Measurements from ENCODE around the gene TRIM65.

The TRIM65 gene

GRCh38 chr17:75843577-75844529 lies 52.9 kb downstream of the TRIM65 start, which contains the start of gene UNC13D:
UNC13D (minus strand) TSS chr17:75844404; CDS start chr17:75844337, 67 bp downstream.
- Histone ChIP-seq H3K27me3 (no peaks in the 10 kb centered on the region), H3K4me2 (peak within 1 kb of the TSS; percentile 88 to 99 (median 97)), H4K20me1 (peaks cover 0 to 25% (median 0%) of the 10 kb centered on the region in 11 experiments; a peak in 8 of 22 replicates), H3K9me3 (replicated peaks in 1 of 11) (no peaks in the 10 kb centered on the region), H3K4me3 (peak within 1 kb of the TSS; percentile 68 to 80 (median 72)), H3K27ac (peak within 1 kb of the TSS; percentile 85 to 95 (median 94)), H3K4me1 (peaks cover 36 to 77% (median 69%) of the 10 kb centered on the region in 10 experiments), H3K9ac (peak within 1 kb of the TSS; percentile 87 to 95 (median 91)), H3K36me3 (peaks cover 44 to 69% (median 57%) of the 10 kb centered on the region in 11 experiments)
- peak in 7 of 11 experiments; percentile 43 to 85 (median 57); a peak in 6 of 22 replicates for TF ChIP-seq Cebpa-rat (IDR thresholded peaks at IDR 0.05)

DNA sequence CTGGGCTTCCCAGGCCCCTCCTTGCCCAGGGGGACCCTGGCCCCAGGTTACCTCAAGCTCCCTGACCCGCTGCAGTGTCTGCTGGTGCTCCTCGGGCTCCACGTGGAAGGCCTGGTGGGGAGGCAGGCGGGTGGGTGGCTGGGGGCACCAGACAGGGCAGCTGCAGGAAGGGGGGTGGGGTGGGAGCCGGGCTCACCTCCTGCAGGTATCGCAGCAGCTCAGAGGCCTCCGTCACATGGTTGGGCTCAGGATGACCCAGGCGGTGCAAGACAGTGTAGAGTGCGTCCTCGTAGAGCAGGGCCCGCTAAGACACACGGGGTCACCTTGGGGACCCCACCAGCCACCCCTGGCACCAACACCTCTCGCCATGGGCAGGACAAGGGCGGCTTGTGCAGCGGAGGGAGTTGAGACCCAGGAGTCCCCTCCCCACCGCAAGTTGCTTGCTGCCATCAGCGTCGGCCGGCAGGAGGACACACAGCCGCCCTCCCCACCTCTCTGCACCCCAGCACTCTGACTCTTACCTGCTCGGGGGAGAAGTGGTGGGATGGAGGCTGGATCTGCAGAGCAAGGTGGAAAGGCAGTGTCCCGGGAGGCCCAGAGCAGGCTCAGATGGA lies 53.7 kb downstream of the TRIM65 start:
- H3K27ac ChIP-seq, result peak overlapping the region; percentile 85 to 95 (median 94); a peak in 21 of 22 replicates
- H3K9me3 ChIP-seq (replicated peaks in 1 of 11), result no peaks in the 10 kb centered on the region

DNA sequence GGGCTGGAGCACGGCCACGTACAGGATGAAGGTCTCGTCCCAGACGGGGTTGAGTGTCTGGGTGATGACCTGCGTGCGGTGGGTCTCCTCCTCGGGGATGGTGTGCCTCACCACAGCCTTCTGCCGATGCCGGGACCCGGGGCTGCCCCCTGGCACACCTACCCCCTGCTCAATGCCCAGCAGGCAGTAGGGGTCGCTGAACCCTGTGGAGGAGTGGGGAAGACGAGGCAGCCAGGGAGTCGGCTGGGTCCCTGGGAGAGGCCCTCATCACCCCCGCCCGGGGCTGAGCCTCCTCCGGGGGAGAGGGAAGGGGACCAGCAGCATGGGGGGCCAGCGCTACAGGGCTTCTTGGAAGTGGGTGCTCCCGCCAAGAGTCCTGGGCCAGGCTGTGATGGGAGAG lies 54.3 kb downstream of the TRIM65 start:
- H3K27me3 ChIP-seq, result no peaks in the 10 kb centered on the region
- peak overlapping the region in 9 of 11 experiments; percentile 22 to 95 (median 94); a peak in 16 of 22 replicates for H3K27ac ChIP-seq
- H3K4me2 ChIP-seq, result peak overlapping the region; percentile 88 to 99 (median 97)
- peak overlapping the region; percentile 87 to 95 (median 91); a peak in 21 of 22 replicates for H3K9ac ChIP-seq
- H3K9me3 ChIP-seq (replicated peaks in 1 of 11), result no peaks in the 10 kb centered on the region
- H4K20me1 ChIP-seq, result peaks cover 0 to 30% (median 0%) of the 10 kb centered on the region in 11 experiments; a peak in 11 of 22 replicates
- H3K4me3 ChIP-seq, result peak overlapping the region in 8 of 10 experiments; percentile 68 to 80 (median 75); a peak in 12 of 20 replicates
- TF ChIP-seq Cebpa-rat (IDR thresholded peaks at IDR 0.05), result no peak
- H3K4me1 ChIP-seq, result peaks cover 48 to 83% (median 73%) of the 10 kb centered on the region in 10 experiments
- peaks cover 36 to 69% (median 57%) of the 10 kb centered on the region in 11 experiments for H3K36me3 ChIP-seq

More for the DNA sequence above, 53.7 kb downstream of the TRIM65 start:
- Histone ChIP-seq H3K4me2 (peak overlapping the region; percentile 88 to 99 (median 97)), H3K9ac (peak overlapping the region; percentile 87 to 95 (median 91)), H3K4me3 (peak overlapping the region; percentile 68 to 80 (median 72)), H3K36me3 (peaks cover 43 to 69% (median 57%) of the 10 kb centered on the region in 11 experiments), H3K4me1 (peaks cover 41 to 79% (median 70%) of the 10 kb centered on the region in 10 experiments), H3K27me3 (no peaks in the 10 kb centered on the region), H4K20me1 (peaks cover 0 to 24% (median 0%) of the 10 kb centered on the region in 11 experiments; a peak in 11 of 22 replicates)
- no peak for TF ChIP-seq Cebpa-rat (IDR thresholded peaks at IDR 0.05)

DNA sequence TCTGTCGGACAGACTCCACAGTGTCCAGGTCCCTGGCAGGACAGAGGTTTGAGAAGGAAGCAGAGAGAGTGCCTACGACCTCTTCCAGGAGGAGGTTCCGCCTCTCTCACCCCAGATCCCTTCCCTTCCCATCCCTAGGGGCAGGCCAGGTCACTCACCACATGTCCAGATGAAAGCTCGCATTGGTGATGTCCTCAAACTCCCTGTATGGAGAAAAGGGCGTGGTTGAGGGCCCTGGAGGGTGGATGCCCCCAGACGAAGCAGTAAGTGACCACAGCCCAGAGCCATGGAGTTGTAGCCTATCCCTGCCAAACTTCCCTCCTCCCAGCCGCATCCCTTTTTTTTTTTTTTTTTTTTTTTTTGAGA lies 56.0 kb downstream of the TRIM65 start:
- TF ChIP-seq Cebpa-rat (IDR thresholded peaks at IDR 0.05), result no peak
- Histone ChIP-seq H3K4me1 (peaks cover 48 to 83% (median 72%) of the 10 kb centered on the region in 10 experiments), H3K9ac (peak overlapping the region in 2 of 11 experiments; percentile 19 to 23; a peak in 2 of 22 replicates), H3K27me3 (no peaks in the 10 kb centered on the region), H3K9me3 (replicated peaks in 1 of 11) (no peaks in the 10 kb centered on the region), H3K36me3 (peaks cover 33 to 69% (median 58%) of the 10 kb centered on the region in 11 experiments), H3K4me3 (no peak overlapping the region), H3K27ac (no peak overlapping the region), H4K20me1 (peaks cover 0 to 45% (median 7%) of the 10 kb centered on the region in 11 experiments; a peak in 14 of 22 replicates), H3K4me2 (peak overlapping the region in 2 of 11 experiments; percentile 19 to 24; a peak in 1 of 22 replicates)

- Histone ChIP-seq H3K4me1 (peaks cover 48 to 83% (median 72%) of the 10 kb centered on the region in 10 experiments), H3K36me3 (peaks cover 33 to 72% (median 64%) of the 10 kb centered on the region in 11 experiments), H4K20me1 (peaks cover 0 to 52% (median 13%) of the 10 kb centered on the region in 11 experiments; a peak in 15 of 22 replicates), H3K4me3 (no peak overlapping the region), H3K9ac (peak overlapping the region in 2 of 11 experiments; percentile 23 to 45; a peak in 4 of 22 replicates), H3K27me3 (no peaks in the 10 kb centered on the region), H3K4me2 (peak overlapping the region in 3 of 11 experiments; percentile 13 to 24 (median 19); a peak in 1 of 22 replicates), H3K9me3 (replicated peaks in 1 of 11) (no peaks in the 10 kb centered on the region), H3K27ac (no peak overlapping the region)
- no peak for TF ChIP-seq Cebpa-rat (IDR thresholded peaks at IDR 0.05)
Measured at GRCh38 chr17:75839942-75840798, 56.6 kb downstream of the TRIM65 start.

Measured in BLaER1 treated with 17β-estradiol and CSF1 and Interleukin-3, amounts not matched to agents 10 nM and 100 nM (cell line).